GM12878 (cell line): Measurements from ENCODE around the gene CAMK2G. TPM values are rescaled to one million over a fixed set of nuclear protein-coding genes. Genes with fewer than 3 reads are reported as not detected.
A peak's percentile ranks its signal among the peaks of the same experiment; 100 is the strongest.

Source experiments
- ATAC-seq: fragments of 200-7000 bp; cut with Tn5 transposase; 3 replicates; pipeline ENCODE4 v1.9.1; 2020; ENCODE audit warnings: mild to moderate bottlenecking, moderate library complexity
- BruUV-seq: library from RNA; stranded (reverse); fragments of 400-500 nt; replicated peaks from 2 replicates; lab custom pipeline; 2021; lab: Mats Ljungman, UMichigan
- CTCF ChIA-PET: fragments of 300-600 bp; sonication (Branson Sonifier 250); formaldehyde crosslinking; extraction: SDS; loops from one replicate; lab custom pipeline; 2021; ENCODE audit warnings: inconsistent platforms; lab: Yijun Ruan, JAX
- POLR2A ChIA-PET: fragments of 350-600 bp; formaldehyde crosslinking; extraction: SDS; loops from one replicate; lab custom pipeline; 2021; ENCODE audit warnings: inconsistent platforms; lab: Charles Lee
- RAD21 ChIA-PET: fragments of 300-600 bp; sonication (Branson Sonifier 250); formaldehyde crosslinking; loops from one replicate; lab custom pipeline; 2023; ENCODE audit warnings: antibody characterized with exemption; ENCODE audit not compliant: unreplicated experiment; lab: Charles Lee
- SMC1A ChIA-PET: fragments of 300-600 bp; sonication (Branson Sonifier 250); formaldehyde crosslinking; loops from one replicate; lab custom pipeline; 2023; ENCODE audit not compliant: unreplicated experiment, uncharacterized antibody; lab: Charles Lee
- DNase-seq: peaks from one replicate; pipeline ENCODE4 v3.0.0-alpha.2; 2011; ENCODE audit warnings: low read depth, low spot score
- FAIRE-seq: peaks from 3 replicates; lab custom pipeline; 2011; peaks lifted over from hg19 to GRCh38; lab: Jason Lieb, UNC
- H2AFZ ChIP-seq: 2 replicates; pipeline ENCODE4 v1.6.0; 2011; ENCODE audit warnings: low read depth, low read length, control low read depth; ENCODE audit not compliant: control insufficient read depth
- H3K27ac ChIP-seq: 2 replicates; pipeline ENCODE4 v1.5.1; 2011; ENCODE audit warnings: control low read depth; ENCODE audit not compliant: control insufficient read depth, insufficient read depth
- H3K27me3 ChIP-seq, 2 experiments: replicated peaks in 1 of 2; 2 replicates each; pipeline versions ENCODE4 v1.6.0 to v1.6.1; 2011; ENCODE audit warnings: low read length in 1 of 2; ENCODE audit not compliant: control insufficient read depth in 2 of 2, insufficient read depth in 2 of 2
- H3K36me3 ChIP-seq, 2 experiments: 2 replicates each; pipeline ENCODE4 v1.5.1; 2011; ENCODE audit warnings: low read length in 1 of 2; ENCODE audit not compliant: control insufficient read depth in 2 of 2, insufficient read depth in 2 of 2
- H3K4me1 ChIP-seq: 2 replicates; pipeline ENCODE4 v1.6.1; 2011; ENCODE audit warnings: mild to moderate bottlenecking, low read length, moderate library complexity, mixed read lengths; ENCODE audit not compliant: control insufficient read depth, insufficient read depth
- H3K4me2 ChIP-seq: 2 replicates; pipeline ENCODE4 v1.6.0; 2011; ENCODE audit warnings: control low read depth; ENCODE audit not compliant: control insufficient read depth, insufficient read depth
- H3K4me3 ChIP-seq: fragments of 200-600 bp; sonication (generic); 2 replicates; pipeline ENCODE4 v1.5.1; 2016
- H3K79me2 ChIP-seq: 2 replicates; pipeline ENCODE4 v1.6.0; 2011; ENCODE audit warnings: low read length; ENCODE audit not compliant: control insufficient read depth, insufficient read depth
- H3K9ac ChIP-seq: 2 replicates; pipeline ENCODE4 v1.8.0; 2011; ENCODE audit warnings: low read length, control low read depth, mixed read lengths; ENCODE audit not compliant: control insufficient read depth, insufficient read depth
- H3K9me3 ChIP-seq: replicated peaks from 3 replicates; pipeline ENCODE4 v1.5.1; 2011; ENCODE audit warnings: mild to moderate bottlenecking, low read length; ENCODE audit not compliant: control insufficient read depth, insufficient read depth
- H4K20me1 ChIP-seq: 2 replicates; pipeline ENCODE4 v1.6.0; 2011; ENCODE audit not compliant: control insufficient read depth, insufficient read depth
- ATF3 ChIP-seq: IDR thresholded peaks from 2 replicates; pipeline ENCODE4 v1.6.1; 2011; ENCODE audit warnings: low read depth, mild to moderate bottlenecking, low read length, moderate library complexity, borderline replicate concordance; ENCODE audit errors: extremely low read depth
- BHLHE40 ChIP-seq, 2 experiments: fragments of 450-650 bp in 1 of 2; IDR thresholded peaks; 2 replicates each; pipeline ENCODE4 v1.6.1; 2011 to 2017; ENCODE audit warnings: low read depth in 2 of 2, borderline replicate concordance in 1 of 2, improper control_type of control experiment in 1 of 2, low read length in 1 of 2, mild to moderate bottlenecking in 1 of 2
- FOXK2 ChIP-seq: fragments of 450-650 bp; IDR thresholded peaks from 2 replicates; pipeline ENCODE4 v1.6.1; 2017; ENCODE audit warnings: mild to moderate bottlenecking, moderate library complexity
- HDAC2 ChIP-seq: fragments of 200-600 bp; sonication (generic); IDR thresholded peaks from 2 replicates; pipeline ENCODE4 v1.6.1; 2017
- KDM1A ChIP-seq: fragments of 200-600 bp; sonication (generic); IDR thresholded peaks from 2 replicates; pipeline ENCODE4 v1.6.1; 2016; ENCODE audit warnings: borderline replicate concordance
- LARP7 ChIP-seq: fragments of 450-650 bp; IDR thresholded peaks from 2 replicates; pipeline ENCODE4 v1.6.1; 2017; ENCODE audit warnings: mild to moderate bottlenecking
- MEF2B ChIP-seq: fragments of 450-650 bp; IDR thresholded peaks from 2 replicates; pipeline ENCODE4 v1.6.1; 2018; ENCODE audit warnings: mild to moderate bottlenecking, moderate library complexity; ENCODE audit not compliant: partially characterized antibody, poor library complexity, severe bottlenecking
- NRF1 ChIP-seq: conservative IDR thresholded peaks from 2 replicates; pipeline ENCODE4 v1.6.1; 2011; ENCODE audit warnings: mild to moderate bottlenecking, low read depth, low read length, improper control_type of control experiment
- POLR2A ChIP-seq: IDR thresholded peaks from 2 replicates; pipeline ENCODE4 v1.6.1; 2011; ENCODE audit warnings: low read depth, mild to moderate bottlenecking, low read length
- POLR2AphosphoS2 ChIP-seq: IDR thresholded peaks from 2 replicates; pipeline ENCODE4 v1.6.1; 2011; ENCODE audit warnings: low read depth, mild to moderate bottlenecking, low read length, improper control_type of control experiment, moderate library complexity
- RBBP5 ChIP-seq: fragments of 200-600 bp; sonication (generic); conservative IDR thresholded peaks from 2 replicates; pipeline ENCODE4 v1.6.1; 2016
- RUNX3 ChIP-seq: IDR thresholded peaks from 2 replicates; pipeline ENCODE4 v1.6.1; 2012; ENCODE audit warnings: low read length, inconsistent platforms
- SMAD1 ChIP-seq: fragments of 450-650 bp; IDR thresholded peaks from 2 replicates; pipeline ENCODE4 v1.6.1; 2018; ENCODE audit warnings: mild to moderate bottlenecking, low read depth; ENCODE audit not compliant: partially characterized antibody
- SMC3 ChIP-seq: IDR thresholded peaks from 2 replicates; pipeline ENCODE4 v1.6.1; 2011; ENCODE audit warnings: low read length, improper control_type of control experiment, borderline replicate concordance
- SUZ12 ChIP-seq: fragments of 200-600 bp; sonication (generic); IDR thresholded peaks from one replicate; pipeline ENCODE4 v1.6.1; 2018; ENCODE audit warnings: antibody characterized with exemption, mild to moderate bottlenecking; ENCODE audit not compliant: unreplicated experiment
- TCF7 ChIP-seq: IDR thresholded peaks from 2 replicates; pipeline ENCODE4 v1.6.1; 2014; ENCODE audit warnings: antibody characterized with exemption, borderline replicate concordance
- YBX1 ChIP-seq: fragments of 450-650 bp; IDR thresholded peaks from 2 replicates; pipeline ENCODE4 v1.6.1; 2016; ENCODE audit warnings: antibody characterized with exemption
- ZNF207 ChIP-seq: fragments of 450-650 bp; IDR thresholded peaks from 2 replicates; pipeline ENCODE4 v1.6.1; 2014; ENCODE audit warnings: antibody characterized with exemption, mild to moderate bottlenecking, borderline replicate concordance
- ZNF622 ChIP-seq: fragments of 450-650 bp; IDR thresholded peaks from 2 replicates; pipeline ENCODE4 v1.6.1; 2017; ENCODE audit warnings: mild to moderate bottlenecking, inconsistent platforms
- WGBS: methylation state at CpG from one replicate; pipeline ENCODE4 v1.1.6; 2016; ENCODE audit warnings: low lambda C conversion rate; ENCODE audit not compliant: insufficient replicate concordance, insufficient coverage; ENCODE audit errors: missing lambda C conversion rate; 5-methylcytosine and 5-hydroxymethylcytosine counted together
- in situ Hi-C: fragments of 300-500 bp; cut with MboI; formaldehyde crosslinking; loops from 9 replicates; pipeline ENCODE4 v1.14.3; 2018; ENCODE audit warnings: mixed read lengths
- intact Hi-C: fragments of 100-400 bp; cut with micrococcal nuclease; formaldehyde crosslinking; loops from one replicate; pipeline ENCODE4 v1.14.2; 2022; ENCODE audit not compliant: unreplicated experiment
- polyA plus RNA-seq, 11 experiments: library from polyadenylated mRNA; depleted of rRNA in 4 of 11; unstranded in 6 of 11; stranded (reverse) in 5 of 11; fragments of >200 nt; fragmentation: Nextera tagmentation in 4 of 11; fragmentation: Illumina TruSeq in 1 of 11; extraction: Ambion mirVana in 4 of 11; extraction: Trizol in 1 of 11; gene quantifications; 1 replicate in 1 of 11; 2 replicates in 10 of 11; pipeline versions ENCODE4 v1.2.1 to v1.2.3, GENCODE V29; 2011 to 2016; ENCODE audit warnings: inconsistent platforms in 2 of 11, missing spikeins in 2 of 11, low read depth in 1 of 11
- total RNA-seq, 4 experiments: library from RNA; depleted of rRNA in 3 of 4; stranded (reverse); fragments of >200 nt in 3 of 4; fragmentation: Illumina TruSeq in 1 of 4; extraction: Trizol in 1 of 4; gene quantifications; 2 replicates each; pipeline versions ENCODE4 v1.2.1 to v1.2.3, GENCODE V29; 2013 to 2021

Gene CAMK2G
- total and polyA plus RNA-seq, 10 of the 15 experiments (the other 5 are each of a cell fraction or from before 2014, with no cell fraction given): 5.5 to 24.3 (median 16.9) TPM

- FAIRE-seq: no peak
- H4K20me1 ChIP-seq: no peaks in the 10 kb centered on the region
- peak; percentile 66 for ATAC-seq
- H3K4me1 ChIP-seq: no peaks in the 10 kb centered on the region
- no peaks in the 10 kb centered on the region; a peak in 1 of 4 replicates for H3K27me3 ChIP-seq
- ChIA-PET RAD21 (interaction anchor here (1.1 to 6.4 kb wide), 8 partner anchors 14 to 54 kb away, joined by 3 to 85 read pairs (median 4); no protein-coding TSS in a partner anchor), SMC1A (interaction anchor here (0.9 to 27.4 kb wide), 5 partner anchors 12 to 140 kb away, joined by 3 to 1048 read pairs (median 3); no protein-coding TSS in a partner anchor), POLR2A (interaction anchor here (0.6 to 2.3 kb wide), 8 partner anchors 13 to 149 kb away, joined by 3 to 12 read pairs (median 6); no protein-coding TSS in a partner anchor), CTCF (interaction anchor here (0.5 to 7.4 kb wide), 8 partner anchors 8 to 634 kb away, joined by 3 to 84 read pairs (median 5); no protein-coding TSS in a partner anchor)
- intact Hi-C loops (no loop called here), in situ Hi-C loops (no loop called here)
- no peaks in the 10 kb centered on the region for H3K79me2 ChIP-seq
- 76% methylated on average over 2 of the region's 2 CpGs for WGBS
- H3K9ac ChIP-seq: no peak overlapping the region
- H3K4me3 ChIP-seq: no peak overlapping the region
- no peak overlapping the region for H2AFZ ChIP-seq
- no peak overlapping the region for H3K27ac ChIP-seq
- no peak for DNase-seq
- BruUV-seq: no TSS peak
- TF ChIP-seq RUNX3: peak; percentile 50
- no peak for TF ChIP-seq POLR2AphosphoS2
- H3K4me2 ChIP-seq: no peak overlapping the region
- no peaks in the 10 kb centered on the region for H3K36me3 ChIP-seq
- no peaks in the 10 kb centered on the region for H3K9me3 ChIP-seq
Measured at GRCh38 chr10:73902351-73902750, 28.0 kb upstream of the CAMK2G start.

- Histone ChIP-seq H3K79me2 (no peaks in the 10 kb centered on the region), H3K4me3 (no peak overlapping the region), H3K36me3 (no peaks in the 10 kb centered on the region), H3K9ac (no peak overlapping the region), H3K9me3 (no peaks in the 10 kb centered on the region), H3K27ac (no peak overlapping the region), H3K4me1 (no peaks in the 10 kb centered on the region), H3K4me2 (no peak overlapping the region), H2AFZ (no peak overlapping the region), H4K20me1 (no peaks in the 10 kb centered on the region), H3K27me3 (no peaks in the 10 kb centered on the region; a peak in 1 of 4 replicates)
- POLR2A ChIA-PET: interaction anchor here (1.3 to 2.3 kb wide), 2 partner anchors 25 to 31 kb away, joined by 3 to 8 read pairs; no protein-coding TSS in a partner anchor
- 62% methylated on average over 6 of the region's 6 CpGs for WGBS
- no peak for FAIRE-seq
- no peak for ATAC-seq
- DNase-seq: no peak
- RAD21 ChIA-PET: interaction anchor here (2.0 to 6.4 kb wide), 2 partner anchors 12 to 55 kb away, joined by 5 to 85 read pairs; no protein-coding TSS in a partner anchor
- in situ Hi-C loops: no loop called here
- intact Hi-C loops: no loop called here
- no TSS peak for BruUV-seq
- SMC1A ChIA-PET: interaction anchor here (0.6 to 27.4 kb wide), 5 partner anchors 9 to 1191 kb away, joined by 3 to 1048 read pairs (median 4); partner anchors contain the start of gene PLAU
- CTCF ChIA-PET: interaction anchor here (0.8 to 7.4 kb wide), 4 partner anchors 13 to 181 kb away, joined by 6 to 84 read pairs (median 12); no protein-coding TSS in a partner anchor
- TF ChIP-seq NRF1 (no peak), SMC3 (no peak), POLR2A (no peak), KDM1A (no peak), SMAD1 (no peak), ZNF622 (no peak), MEF2B (no peak), FOXK2 (no peak), SUZ12 (no peak), LARP7 (no peak), BHLHE40 (IDR thresholded peaks at IDR 0.05; ENCODE audit: borderline replicate concordance in 1 of 2, low read depth in 2 of 2, low read length in 1 of 2) (no peak), ZNF207 (no peak), TCF7 (no peak), HDAC2 (no peak), RBBP5 (no peak), YBX1 (no peak), ATF3 (no peak)
Measured at GRCh38 chr10:73901261-73901660, 26.9 kb upstream of the CAMK2G start.
